GM23338 (cell line): Measurements from ENCODE around the gene MFF.

Experiments used
- CTCF ChIP-seq, 2 experiments: fragments of 200-600 bp in 1 of 2; sonication (generic) in 1 of 2; conservative IDR thresholded peaks; 2 replicates each; pipeline versions ENCODE4 v1.5.1 to v1.6.1; 2016 to 2017; ENCODE audit warnings: antibody characterized with exemption in 2 of 2, low read depth in 2 of 2, mild to moderate bottlenecking in 2 of 2, moderate library complexity in 1 of 2
- ETS1 ChIP-seq: IDR thresholded peaks from 2 replicates; pipeline ENCODE4 v1.6.1; 2016; ENCODE audit warnings: antibody characterized with exemption
- EZH2 ChIP-seq: fragments of 200-600 bp; sonication (generic); IDR thresholded peaks from one replicate; pipeline ENCODE4 v1.8.0; 2017; ENCODE audit warnings: antibody characterized with exemption, mild to moderate bottlenecking, low read depth; ENCODE audit not compliant: unreplicated experiment
- REST ChIP-seq: IDR thresholded peaks from one replicate; pipeline ENCODE4 v1.6.1; 2018; ENCODE audit warnings: antibody characterized with exemption; ENCODE audit not compliant: unreplicated experiment

- TF ChIP-seq CTCF (conservative IDR thresholded peaks at IDR 0.05; ENCODE audit: low read depth in 2 of 2) (no peak), EZH2 (no peak), ETS1 (no peak), REST (no peak)
Measured at GRCh38 chr2:227348324-227348723, 23.3 kb downstream of the MFF start.
